ENCODE measurements around the gene MTX3.

- TF ChIP-seq CTCF (IDR thresholded peaks at IDR 0.05) (no peak), RFX5 (IDR thresholded peaks at IDR 0.05; ENCODE audit: low read length) (no peak), USF1 (IDR thresholded peaks at IDR 0.05; ENCODE audit: borderline replicate concordance, low read depth) (no peak), SMC3 (IDR thresholded peaks at IDR 0.05; ENCODE audit: low read depth, low read length) (no peak), RAD21 (IDR thresholded peaks at IDR 0.05; ENCODE audit: low read length) (no peak), USF2 (IDR thresholded peaks at IDR 0.05; ENCODE audit: borderline replicate concordance, low read depth, low read length) (no peak), RCOR1 (IDR thresholded peaks at IDR 0.05; ENCODE audit: low read length) (no peak), PBX3 (IDR thresholded peaks at IDR 0.05) (no peak), REST (IDR thresholded peaks at IDR 0.05; ENCODE audit: low read depth, low read length) (no peak), TEAD4 (IDR thresholded peaks at IDR 0.05; ENCODE audit: borderline replicate concordance, insufficient read depth) (no peak)
Observed at GRCh38 chr5:79982136-79982535, 8.9 kb downstream of the MTX3 start.

All from SK-N-SH (cell line).